HFF-Myc (cell line): ENCODE results near the gene ILF3.

Experiments
- DNase-seq: peaks from one replicate; pipeline ENCODE4 v3.0.0-alpha.2; 2011; ENCODE audit warnings: low read depth; ENCODE audit errors: extremely low read depth
- H3K4me3 ChIP-seq: replicated peaks from 2 replicates; pipeline ENCODE4 v1.5.1; 2011; ENCODE audit warnings: low read depth, mild to moderate bottlenecking, control low read depth, low read length
- CTCF ChIP-seq: IDR thresholded peaks from 2 replicates; pipeline ENCODE4 v1.5.1; 2012; ENCODE audit warnings: mild to moderate bottlenecking, low read depth, low read length, control low read depth; ENCODE audit errors: missing control alignments

Gene ILF3

GRCh38 chr19:10651851-10652250 lies 2.3 kb upstream of the ILF3 start:
- TF ChIP-seq CTCF, result no peak
- DNase-seq, result no peak

GRCh38 chr19:10653482-10653731 lies 739 bp upstream of the ILF3 start:
- no peak for TF ChIP-seq CTCF
- DNase-seq, result no peak
- H3K4me3 ChIP-seq, result peak overlapping the region; percentile 78

More at GRCh38 chr19:10651851-10652250, 2.3 kb upstream of the ILF3 start:
- no peak overlapping the region for H3K4me3 ChIP-seq

- no peak for TF ChIP-seq CTCF
- DNase-seq, result no peak
- peak overlapping the region; percentile 78 for H3K4me3 ChIP-seq
These were observed 687 bp downstream of the ILF3 start for GRCh38 chr19:10654610-10655456.

GRCh38 chr19:10655457-10656312 lies 1.5 kb downstream of the ILF3 start:
- no peak for TF ChIP-seq CTCF
- no peak for DNase-seq
- H3K4me3 ChIP-seq, result peak overlapping the region; percentile 78

GRCh38 chr19:10660346-10660745 lies 6.2 kb downstream of the ILF3 start:
- no peak overlapping the region for H3K4me3 ChIP-seq
- no peak for DNase-seq
- TF ChIP-seq CTCF, result no peak

GRCh38 chr19:10661946-10662345 lies 7.8 kb downstream of the ILF3 start:
- H3K4me3 ChIP-seq, result no peak overlapping the region
- no peak for DNase-seq

More at GRCh38 chr19:10661946-10662345, 7.8 kb downstream of the ILF3 start:
- TF ChIP-seq CTCF, result no peak
